SK-MEL-5 (cell line): ENCODE measurements around the gene EYS. TPM values are rescaled to one million over a fixed set of nuclear protein-coding genes. Genes with fewer than 3 reads are reported as not detected.

Experiments used
- DNase-seq: peaks from one replicate; pipeline ENCODE4 v3.0.0-alpha.2; 2016; ENCODE audit warnings: low read depth, low spot score
- in situ Hi-C: cut with HindIII; loops from 2 replicates; pipeline ENCODE4 v1.10.0; 2016; ENCODE audit warnings: low sequenced_read_pairs, high pct_unique_total_duplicates, low pct_unique_long_range_greater_than_20kb
- total RNA-seq: library from RNA; depleted of rRNA; stranded (reverse); fragments of >200 nt; shearing (Covaris generic); gene quantifications from 2 replicates; pipeline ENCODE4 v1.2.3, GENCODE V29; 2014

EYS gene
- total RNA-seq, 1 experiment from 2014 or later = 0.03 TPM

DNA sequence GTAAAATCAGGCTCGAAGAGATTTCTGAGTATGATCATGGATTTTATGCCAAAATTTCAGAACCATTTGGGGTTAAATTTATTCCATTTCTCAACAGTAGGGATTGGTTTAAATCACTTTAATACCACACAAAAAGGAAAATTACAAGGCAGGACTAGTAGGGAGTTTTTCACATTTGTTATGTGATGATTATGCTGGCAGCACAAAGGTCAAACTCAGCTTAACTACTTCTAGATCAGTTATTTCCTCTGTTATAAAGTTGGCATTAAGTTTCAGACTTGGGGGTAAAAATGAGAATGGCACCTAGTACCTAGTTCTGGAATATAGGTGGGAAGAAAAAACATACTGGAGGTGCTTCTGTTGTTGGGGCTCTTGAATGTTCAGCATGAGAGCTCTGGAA, 2031.9 kb downstream of the EYS start:
- in situ Hi-C loops = no loop called here

DNA sequence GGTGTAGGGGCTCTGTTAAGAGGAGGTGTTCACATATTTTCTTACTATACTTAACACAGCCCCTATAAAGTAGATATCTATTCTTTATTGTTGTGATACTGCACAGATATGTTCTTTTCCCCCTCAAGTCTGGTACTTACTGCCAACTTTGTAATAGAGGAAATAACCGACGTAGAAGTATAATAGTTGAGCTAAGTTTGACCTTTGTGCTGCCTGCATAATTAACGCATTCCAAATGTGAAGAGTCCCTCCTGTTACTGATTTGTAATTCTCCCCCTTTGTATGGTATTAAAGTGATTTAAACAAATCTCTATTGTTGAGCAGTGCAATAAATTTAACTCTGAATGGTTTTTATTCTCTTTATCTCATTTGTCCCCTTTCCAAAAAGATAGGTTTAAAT, 2032.4 kb downstream of the EYS start:
- in situ Hi-C loops = no loop called here
- no peak for DNase-seq

More for the DNA sequence above, 2031.9 kb downstream of the EYS start:
- DNase-seq = no peak

DNA sequence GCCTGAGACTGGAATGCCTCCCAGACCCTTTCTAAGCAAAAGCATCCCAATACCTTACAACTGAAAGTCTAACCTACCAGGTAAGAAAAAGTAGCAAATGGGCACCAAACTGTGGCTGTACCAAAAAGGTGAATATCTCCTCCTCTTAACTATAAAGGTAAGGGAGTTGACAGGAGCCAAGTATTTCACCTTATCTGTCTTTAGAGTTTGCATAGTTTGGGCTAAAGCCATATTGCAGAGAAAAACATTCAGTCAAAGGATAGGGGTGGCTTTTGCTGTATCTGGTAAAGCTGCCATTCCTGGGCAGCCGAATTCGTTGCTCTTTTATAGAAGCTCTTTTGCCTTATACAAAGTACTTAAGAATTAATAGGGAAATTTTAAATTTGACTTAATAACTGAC, 2033.3 kb downstream of the EYS start:
- in situ Hi-C loops = no loop called here
- DNase-seq = no peak

DNA sequence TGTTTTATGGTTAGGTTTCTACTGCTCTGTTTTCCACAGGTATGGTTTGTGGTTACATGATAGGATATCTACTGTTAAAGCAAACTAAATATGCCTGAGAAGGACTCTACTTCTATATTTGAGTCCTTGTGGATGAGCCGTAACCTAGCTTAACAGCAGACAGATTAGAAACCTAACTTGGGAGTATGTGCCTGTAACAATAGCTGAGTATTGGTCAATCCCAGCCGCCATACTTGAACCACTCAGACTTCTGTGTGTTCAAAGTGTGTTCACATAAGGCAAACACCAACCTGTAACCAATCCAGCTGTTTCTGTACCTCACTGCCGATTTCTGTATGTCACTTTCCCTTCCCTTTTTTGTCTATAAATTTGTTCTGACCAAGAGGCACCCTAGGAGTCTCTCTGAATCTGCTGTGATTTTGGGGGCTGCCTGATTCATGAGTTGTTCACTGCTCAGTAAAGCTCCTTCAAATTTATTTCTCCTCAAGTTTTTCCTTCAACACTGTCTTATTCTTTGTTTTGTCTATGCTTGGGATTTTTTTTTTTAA, 2034.4 kb downstream of the EYS start:
- in situ Hi-C loops = no loop called here
- no peak for DNase-seq

DNA sequence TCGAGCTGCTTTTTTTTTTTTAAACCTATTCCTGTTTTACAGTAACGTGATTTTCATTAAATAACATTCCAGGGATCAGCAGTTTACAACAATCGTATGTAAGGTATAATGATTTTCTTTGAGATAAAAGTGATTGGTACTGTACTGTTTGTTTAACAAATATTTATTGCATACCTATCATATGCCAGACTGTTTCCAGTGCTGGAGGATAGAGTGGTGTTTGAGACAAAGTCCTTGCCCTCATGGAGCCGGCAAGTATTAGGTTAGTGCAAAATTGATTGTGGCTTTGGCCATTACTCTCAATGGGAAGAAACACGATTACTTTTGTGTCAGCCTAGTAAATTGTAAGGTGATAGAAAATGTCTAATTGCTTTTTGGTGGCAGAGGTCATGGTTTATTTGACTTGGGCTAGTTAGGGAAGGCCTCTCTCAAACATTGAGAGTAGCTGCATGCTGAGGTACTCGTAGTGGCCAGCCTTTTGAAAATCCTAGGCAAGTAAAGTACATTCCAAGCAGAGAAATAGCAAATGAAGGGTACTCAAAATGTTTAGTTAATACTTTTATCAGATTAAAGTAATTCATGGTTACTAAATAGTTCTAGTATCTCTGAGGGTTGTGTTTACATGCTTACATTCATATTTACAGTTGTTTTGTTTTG, 2035.8 kb downstream of the EYS start:
- no peak for DNase-seq
- in situ Hi-C loops = no loop called here
